ENCODE results near the gene FGGY.

- TF ChIP-seq CTCF (conservative IDR thresholded peaks at IDR 0.05 in 1 of 2, IDR thresholded peaks at IDR 0.05 in 1 of 2; ENCODE audit: extremely low read depth in 1 of 2, insufficient read depth in 1 of 2, low read depth in 1 of 2, low read length in 2 of 2), result no peak
- no peak for TF ChIP-seq EZH2 (IDR thresholded peaks at IDR 0.05; ENCODE audit: borderline replicate concordance, low read length)
Observed at GRCh38 chr1:59314776-59315528, 18.1 kb downstream of the FGGY start.
